Activated B cell treated with CpG ODN at 0.5 μM for 24 hours (primary cell): ENCODE results near the gene CD247. TPM values are rescaled to one million over a fixed set of nuclear protein-coding genes. Genes with fewer than 3 reads are reported as not detected.

Experiments
- ATAC-seq: fragments of 200-7000 bp; cut with Tn5 transposase; one replicate; pipeline ENCODE4 v1.10.0; 2021; ENCODE audit warnings: low read depth, mild to moderate bottlenecking, moderate library complexity
- CTCF ChIA-PET: fragments of 350-600 bp; sonication (Branson Sonifier 250); formaldehyde crosslinking; loops from one replicate; lab custom pipeline; 2021; ENCODE audit warnings: antibody characterized with exemption; lab: Charles Lee
- POLR2A ChIA-PET: fragments of 350-600 bp; sonication (Branson Sonifier 250); formaldehyde crosslinking; loops from one replicate; lab custom pipeline; 2021; ENCODE audit warnings: antibody characterized with exemption; lab: Charles Lee
- DNase-seq: peaks from one replicate; pipeline ENCODE4 v3.0.0; 2022
- H3K27ac Mint-ChIP-seq: one replicate; pipeline ENCODE4 v1.8.0; 2020; ENCODE audit warnings: mixed read lengths
- H3K27me3 Mint-ChIP-seq: one replicate; pipeline ENCODE4 v1.8.0; 2021; ENCODE audit warnings: mixed read lengths
- H3K36me3 Mint-ChIP-seq: one replicate; pipeline ENCODE4 v1.8.0; 2021; ENCODE audit warnings: low read depth, mixed read lengths
- H3K4me1 Mint-ChIP-seq: one replicate; pipeline ENCODE4 v1.8.0; 2021; ENCODE audit warnings: mixed read lengths
- H3K4me3 Mint-ChIP-seq: one replicate; pipeline ENCODE4 v1.8.0; 2020; ENCODE audit warnings: mild to moderate bottlenecking, mixed read lengths
- H3K9me3 Mint-ChIP-seq: one replicate; pipeline ENCODE4 v1.8.0; 2020; ENCODE audit warnings: mixed read lengths
- intact Hi-C: fragments of 100-400 bp; cut with micrococcal nuclease; formaldehyde crosslinking; loops from one replicate; pipeline ENCODE4 v1.15.1; 2024
- total RNA-seq: library from RNA; stranded (reverse); gene quantifications from 2 replicates; pipeline ENCODE4 v1.2.3, GENCODE V29; 2022
- TF ChIP-seq, protein P1 (sequence below): fragments of 200-600 bp; IDR thresholded peaks from one replicate; pipeline ENCODE4 v1.8.0; 2022; ENCODE audit warnings: antibody characterized with exemption, mild to moderate bottlenecking

Gene CD247
- total RNA-seq, 1 donor from 2014 or later: 1.0 TPM

- Mint-ChIP-seq H3K27ac (peak overlapping the region; percentile 90), H3K9me3 (no peaks in the 10 kb centered on the region), H3K27me3 (no peaks in the 10 kb centered on the region), H3K36me3 (peaks cover 2% of the 10 kb centered on the region), H3K4me3 (peak overlapping the region; percentile 71), H3K4me1 (peaks cover 61% of the 10 kb centered on the region)
- TF ChIP-seq, protein P1, sequence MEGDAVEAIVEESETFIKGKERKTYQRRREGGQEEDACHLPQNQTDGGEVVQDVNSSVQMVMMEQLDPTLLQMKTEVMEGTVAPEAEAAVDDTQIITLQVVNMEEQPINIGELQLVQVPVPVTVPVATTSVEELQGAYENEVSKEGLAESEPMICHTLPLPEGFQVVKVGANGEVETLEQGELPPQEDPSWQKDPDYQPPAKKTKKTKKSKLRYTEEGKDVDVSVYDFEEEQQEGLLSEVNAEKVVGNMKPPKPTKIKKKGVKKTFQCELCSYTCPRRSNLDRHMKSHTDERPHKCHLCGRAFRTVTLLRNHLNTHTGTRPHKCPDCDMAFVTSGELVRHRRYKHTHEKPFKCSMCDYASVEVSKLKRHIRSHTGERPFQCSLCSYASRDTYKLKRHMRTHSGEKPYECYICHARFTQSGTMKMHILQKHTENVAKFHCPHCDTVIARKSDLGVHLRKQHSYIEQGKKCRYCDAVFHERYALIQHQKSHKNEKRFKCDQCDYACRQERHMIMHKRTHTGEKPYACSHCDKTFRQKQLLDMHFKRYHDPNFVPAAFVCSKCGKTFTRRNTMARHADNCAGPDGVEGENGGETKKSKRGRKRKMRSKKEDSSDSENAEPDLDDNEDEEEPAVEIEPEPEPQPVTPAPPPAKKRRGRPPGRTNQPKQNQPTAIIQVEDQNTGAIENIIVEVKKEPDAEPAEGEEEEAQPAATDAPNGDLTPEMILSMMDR: no peak
- ChIA-PET POLR2A (interaction anchor here (1.1 to 1.5 kb wide), 3 partner anchors 69 to 211 kb away, joined by 3 to 10 read pairs (median 4); partner anchors contain the start of gene POU2F1), CTCF (interaction anchor here (1.6 to 2.3 kb wide), 3 partner anchors 11 to 164 kb away, joined by 9 to 18 read pairs (median 11); no protein-coding TSS in a partner anchor)
- intact Hi-C loops: loop anchor here (1.0 to 2.0 kb wide), 3 partner anchors 8 to 103 kb away; no protein-coding TSS in a partner anchor
- ATAC-seq (peak; percentile 43), DNase-seq (no peak)
Observed at GRCh38 chr1:167431261-167431908, 86.9 kb downstream of the CD247 start.

GRCh38 chr1:167430849-167431242 is 87.5 kb downstream of the CD247 start:
- ChIA-PET POLR2A (interaction anchor here (0.6 to 1.5 kb wide), 7 partner anchors 13 to 211 kb away, joined by 3 to 10 read pairs (median 5); partner anchors contain the start of gene POU2F1), CTCF (interaction anchor here (0.8 to 2.3 kb wide), 4 partner anchors 11 to 364 kb away, joined by 3 to 11 read pairs (median 6); no protein-coding TSS in a partner anchor)
- H3K27ac Mint-ChIP-seq: peak overlapping the region; percentile 90
- ATAC-seq (peak; percentile 34), DNase-seq (no peak)
- H3K9me3 Mint-ChIP-seq: no peaks in the 10 kb centered on the region
- H3K36me3 Mint-ChIP-seq: peaks cover 2% of the 10 kb centered on the region
- peaks cover 56% of the 10 kb centered on the region for H3K4me1 Mint-ChIP-seq
- intact Hi-C loops: loop anchor here (1.0 to 2.0 kb wide), 3 partner anchors 8 to 102 kb away; no protein-coding TSS in a partner anchor
- H3K27me3 Mint-ChIP-seq: no peaks in the 10 kb centered on the region
- TF ChIP-seq, protein P1: no peak
- peak overlapping the region; percentile 71 for H3K4me3 Mint-ChIP-seq

GRCh38 chr1:167430134-167430848 is 88.0 kb downstream of the CD247 start:
- H3K27ac Mint-ChIP-seq: peak overlapping the region; percentile 90
- peak overlapping the region; percentile 61 for H3K4me3 Mint-ChIP-seq
- no peaks in the 10 kb centered on the region for H3K9me3 Mint-ChIP-seq
- POLR2A ChIA-PET: interaction anchor here (0.6 to 1.5 kb wide), 7 partner anchors 12 to 210 kb away, joined by 3 to 10 read pairs (median 5); partner anchors contain the start of gene POU2F1
- H3K4me1 Mint-ChIP-seq: peaks cover 53% of the 10 kb centered on the region
- DNase-seq (no peak), ATAC-seq (peak; percentile 35)
- no peaks in the 10 kb centered on the region for H3K27me3 Mint-ChIP-seq
- CTCF ChIA-PET: interaction anchor here (0.8 to 2.3 kb wide), 3 partner anchors 12 to 363 kb away, joined by 3 to 11 read pairs (median 3); no protein-coding TSS in a partner anchor
- TF ChIP-seq, protein P1: no peak
- intact Hi-C loops: loop anchor here (2.0 kb wide), 2 partner anchors 17 to 101 kb away; no protein-coding TSS in a partner anchor
- peaks cover 2% of the 10 kb centered on the region for H3K36me3 Mint-ChIP-seq

GRCh38 chr1:167429612-167430011 is 88.7 kb downstream of the CD247 start:
- Mint-ChIP-seq H3K4me1 (peaks cover 52% of the 10 kb centered on the region), H3K27me3 (no peaks in the 10 kb centered on the region), H3K9me3 (no peaks in the 10 kb centered on the region), H3K36me3 (peaks cover 4% of the 10 kb centered on the region), H3K4me3 (no peak overlapping the region), H3K27ac (peak overlapping the region; percentile 90)
- POLR2A ChIA-PET: interaction anchor here (1.0 to 1.4 kb wide), 3 partner anchors 11 to 162 kb away, joined by 3 to 7 read pairs (median 3); no protein-coding TSS in a partner anchor
- intact Hi-C loops: loop anchor here (2.0 kb wide), 2 partner anchors 17 to 101 kb away; no protein-coding TSS in a partner anchor
- TF ChIP-seq, protein P1: no peak
- no peak for ATAC-seq
- CTCF ChIA-PET: interaction anchor here (2.3 kb wide), 1 partner anchor 13 kb away, joined by 11 read pairs; no protein-coding TSS in a partner anchor
- DNase-seq: no peak
